Measurements from ENCODE around the gene GLP2R. TPM values are rescaled to one million over a fixed set of nuclear protein-coding genes. Genes with fewer than 3 reads are reported as not detected.
"Not testable (repeated sequence)": the region's sequence is repeated elsewhere in the genome, so short reads cannot be mapped to it uniquely, and the experiment has no call there.

The GLP2R gene
- polyA plus RNA-seq, 1 donor from 2014 or later, result not detected

- TF ChIP-seq EZH2 (IDR thresholded peaks at IDR 0.05; ENCODE audit: borderline replicate concordance, insufficient read depth, low read length, poor library complexity, severe bottlenecking) (no peak), REST (IDR thresholded peaks at IDR 0.05; ENCODE audit: borderline replicate concordance) (no peak), TAF1 (IDR thresholded peaks at IDR 0.05; ENCODE audit: low read depth) (no peak), CTCF (IDR thresholded peaks at IDR 0.05; ENCODE audit: poor library complexity, severe bottlenecking) (no peak), EP300 (conservative IDR thresholded peaks at IDR 0.05; ENCODE audit: poor library complexity, severe bottlenecking) (no peak), MXI1 (conservative IDR thresholded peaks at IDR 0.05; ENCODE audit: poor library complexity, severe bottlenecking) (no peak), SMC3 (conservative IDR thresholded peaks at IDR 0.05; ENCODE audit: poor library complexity) (no peak), RAD21 (conservative IDR thresholded peaks at IDR 0.05) (no peak), POLR2AphosphoS5 (IDR thresholded peaks at IDR 0.05) (no peak)
- H3K9me2 ChIP-seq (ENCODE audit: insufficient read depth, low read length), result no peaks in the 10 kb centered on the region
- no peaks in the 10 kb centered on the region for H3K79me2 ChIP-seq (replicated peaks; ENCODE audit: insufficient read depth, low read length)
- H3K9me3 ChIP-seq (ENCODE audit: low read length), result no peaks in the 10 kb centered on the region
- no peak overlapping the region for H2AFZ ChIP-seq (ENCODE audit: low read depth, low read length)
- no peaks in the 10 kb centered on the region for H3K36me3 ChIP-seq (ENCODE audit: insufficient read depth, low read length)
- no peaks in the 10 kb centered on the region for H4K20me1 ChIP-seq (ENCODE audit: insufficient read depth)
- H3K4me2 ChIP-seq (ENCODE audit: low read length), result no peak overlapping the region
- H3K4me3 ChIP-seq (ENCODE audit: low read length), result no peak overlapping the region
- H3K27ac ChIP-seq (ENCODE audit: low read length), result no peak overlapping the region
- no peaks in the 10 kb centered on the region for H3K27me3 ChIP-seq (ENCODE audit: insufficient read depth, low read depth, low read length)
- no peaks in the 10 kb centered on the region for H3F3A ChIP-seq (ENCODE audit: insufficient read depth, low read length, poor library complexity, severe bottlenecking)
- no peak overlapping the region for H3K9ac ChIP-seq (ENCODE audit: low read length)
These were observed 92.6 kb downstream of the GLP2R start for GRCh38 chr17:9918352-9918751.

DNA sequence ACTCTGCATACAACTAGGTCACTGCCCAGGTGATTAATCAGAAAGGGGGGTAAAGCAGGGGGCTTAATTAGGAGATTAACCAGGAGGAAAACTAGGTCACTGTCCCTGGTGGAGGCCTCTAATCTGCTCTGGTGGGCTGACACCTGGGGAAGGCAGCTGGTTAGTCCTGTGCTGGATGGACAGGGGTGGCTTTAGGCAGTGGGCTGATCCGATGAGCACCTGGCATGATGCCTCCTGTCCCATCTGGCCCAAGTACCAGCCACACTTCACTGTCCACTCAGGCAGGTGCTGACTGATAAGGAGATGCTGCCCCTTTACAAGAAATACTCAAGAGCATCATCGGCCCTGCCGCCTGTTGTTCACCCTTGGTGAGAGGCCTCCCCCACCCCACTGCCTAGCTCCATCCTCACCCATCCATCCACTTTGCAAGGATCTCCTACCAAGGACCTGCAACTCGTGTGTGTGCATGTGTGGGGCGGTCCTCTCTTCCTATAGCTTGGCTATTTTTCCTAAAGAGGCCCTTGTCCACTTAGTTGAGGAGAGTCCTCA is 93.2 kb downstream of the GLP2R start:
- Histone ChIP-seq H3K27ac (ENCODE audit: low read length) (no peak overlapping the region), H3F3A (ENCODE audit: insufficient read depth, low read length, poor library complexity, severe bottlenecking) (no peaks in the 10 kb centered on the region)

GRCh38 chr17:9921216-9921615 is 95.5 kb downstream of the GLP2R start:
- not testable (repeated sequence) for H3K27me3 ChIP-seq (ENCODE audit: insufficient read depth, low read depth, low read length); H3K9me2 ChIP-seq (ENCODE audit: insufficient read depth, low read length); H3F3A ChIP-seq (ENCODE audit: insufficient read depth, low read length, poor library complexity, severe bottlenecking); H3K4me3 ChIP-seq (ENCODE audit: low read length); H3K79me2 ChIP-seq (replicated peaks; ENCODE audit: insufficient read depth, low read length); H3K9me3 ChIP-seq (ENCODE audit: low read length); H4K20me1 ChIP-seq (ENCODE audit: insufficient read depth); H3K27ac ChIP-seq (ENCODE audit: low read length); H3K9ac ChIP-seq (ENCODE audit: low read length); H2AFZ ChIP-seq (ENCODE audit: low read depth, low read length); H3K4me2 ChIP-seq (ENCODE audit: low read length); H3K36me3 ChIP-seq (ENCODE audit: insufficient read depth, low read length)

More for the DNA sequence above, 93.2 kb downstream of the GLP2R start:
- Histone ChIP-seq H3K9ac (ENCODE audit: low read length) (no peak overlapping the region), H4K20me1 (ENCODE audit: insufficient read depth) (no peaks in the 10 kb centered on the region), H3K9me2 (ENCODE audit: insufficient read depth, low read length) (no peaks in the 10 kb centered on the region), H3K9me3 (ENCODE audit: low read length) (no peaks in the 10 kb centered on the region), H2AFZ (ENCODE audit: low read depth, low read length) (no peak overlapping the region), H3K36me3 (ENCODE audit: insufficient read depth, low read length) (no peaks in the 10 kb centered on the region), H3K79me2 (replicated peaks; ENCODE audit: insufficient read depth, low read length) (no peaks in the 10 kb centered on the region), H3K4me2 (ENCODE audit: low read length) (no peak overlapping the region), H3K4me3 (ENCODE audit: low read length) (no peak overlapping the region), H3K27me3 (ENCODE audit: insufficient read depth, low read depth, low read length) (no peaks in the 10 kb centered on the region)
- TF ChIP-seq EZH2 (IDR thresholded peaks at IDR 0.05; ENCODE audit: borderline replicate concordance, insufficient read depth, low read length, poor library complexity, severe bottlenecking) (no peak), REST (IDR thresholded peaks at IDR 0.05; ENCODE audit: borderline replicate concordance) (no peak)
